ENCODE measurements around the gene NPC1L1.
"Not testable (repeated sequence)": the region's sequence is repeated elsewhere in the genome, so short reads cannot be mapped to it uniquely, and the experiment has no call there.

The NPC1L1 gene

GRCh38 chr7:44564606-44565005, 23.5 kb upstream of the NPC1L1 start:
- TF ChIP-seq, protein P1, sequence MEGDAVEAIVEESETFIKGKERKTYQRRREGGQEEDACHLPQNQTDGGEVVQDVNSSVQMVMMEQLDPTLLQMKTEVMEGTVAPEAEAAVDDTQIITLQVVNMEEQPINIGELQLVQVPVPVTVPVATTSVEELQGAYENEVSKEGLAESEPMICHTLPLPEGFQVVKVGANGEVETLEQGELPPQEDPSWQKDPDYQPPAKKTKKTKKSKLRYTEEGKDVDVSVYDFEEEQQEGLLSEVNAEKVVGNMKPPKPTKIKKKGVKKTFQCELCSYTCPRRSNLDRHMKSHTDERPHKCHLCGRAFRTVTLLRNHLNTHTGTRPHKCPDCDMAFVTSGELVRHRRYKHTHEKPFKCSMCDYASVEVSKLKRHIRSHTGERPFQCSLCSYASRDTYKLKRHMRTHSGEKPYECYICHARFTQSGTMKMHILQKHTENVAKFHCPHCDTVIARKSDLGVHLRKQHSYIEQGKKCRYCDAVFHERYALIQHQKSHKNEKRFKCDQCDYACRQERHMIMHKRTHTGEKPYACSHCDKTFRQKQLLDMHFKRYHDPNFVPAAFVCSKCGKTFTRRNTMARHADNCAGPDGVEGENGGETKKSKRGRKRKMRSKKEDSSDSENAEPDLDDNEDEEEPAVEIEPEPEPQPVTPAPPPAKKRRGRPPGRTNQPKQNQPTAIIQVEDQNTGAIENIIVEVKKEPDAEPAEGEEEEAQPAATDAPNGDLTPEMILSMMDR (IDR thresholded peaks at IDR 0.05; ENCODE audit: insufficient read depth, missing control alignments) = no peak
- DNase-seq (ENCODE audit: insufficient read length, low spot score) = no peak
- FAIRE-seq = no peak

GRCh38 chr7:44563171-44563679, 22.1 kb upstream of the NPC1L1 start:
- DNase-seq (ENCODE audit: insufficient read length, low spot score) (no peak), FAIRE-seq (no peak)
- TF ChIP-seq, protein P1 (IDR thresholded peaks at IDR 0.05; ENCODE audit: insufficient read depth, missing control alignments) = no peak

GRCh38 chr7:44562622-44562962, 21.5 kb upstream of the NPC1L1 start:
- DNase-seq (ENCODE audit: insufficient read length, low spot score); FAIRE-seq: not testable (repeated sequence)

DNA sequence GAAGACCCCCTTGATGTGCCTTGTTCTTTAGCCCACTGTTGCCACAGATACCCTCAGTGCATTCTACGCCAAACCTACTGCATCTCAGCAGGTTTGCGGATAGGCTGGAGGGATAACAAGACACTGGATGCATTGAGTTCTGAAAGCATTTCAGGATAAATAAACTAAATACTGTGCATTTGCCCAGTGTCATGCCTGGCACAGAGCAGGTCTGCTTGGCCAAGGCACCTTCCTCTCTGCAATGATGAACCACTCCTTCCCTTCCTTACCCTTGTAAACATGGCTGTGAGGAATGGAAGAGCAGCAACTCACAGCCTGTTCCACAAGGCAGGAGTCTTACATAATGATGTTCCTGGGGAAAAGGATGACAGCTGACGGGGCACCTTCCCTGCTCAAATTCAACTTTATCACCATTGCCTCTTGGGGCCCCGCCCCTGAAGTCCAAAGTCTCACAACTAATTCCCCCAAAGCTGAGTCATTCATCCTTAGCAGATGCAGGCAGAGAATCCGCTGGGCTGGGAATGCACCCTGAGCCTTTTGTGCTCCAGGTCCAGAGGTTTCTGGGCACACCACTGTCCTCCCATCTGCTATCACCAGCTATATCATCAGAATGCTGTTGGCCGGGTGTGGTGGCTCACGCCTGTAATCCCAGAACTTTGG, 21.0 kb upstream of the NPC1L1 start:
- TF ChIP-seq, protein P1 (IDR thresholded peaks at IDR 0.05; ENCODE audit: insufficient read depth, missing control alignments) = no peak
- DNase-seq (ENCODE audit: insufficient read length, low spot score) (no peak), FAIRE-seq (no peak)

DNA sequence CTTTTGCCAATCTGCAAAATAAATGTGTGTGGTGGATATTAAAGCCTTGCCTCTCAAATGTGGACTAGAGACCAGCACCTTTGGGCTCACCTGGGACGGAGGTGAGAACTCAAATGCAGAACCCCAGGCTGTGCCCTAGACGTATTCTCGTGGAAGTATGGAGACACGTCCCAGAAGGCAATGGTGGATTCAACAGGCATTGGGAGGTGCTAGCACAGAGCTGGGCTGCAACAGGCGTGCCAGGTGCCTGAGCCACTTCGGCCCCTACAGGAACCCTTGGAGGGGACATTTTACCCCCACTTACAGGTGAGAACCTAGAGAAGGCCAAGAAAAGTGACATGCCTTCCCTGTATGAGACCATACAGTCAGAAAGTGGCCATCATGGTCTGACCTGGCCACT, 20.4 kb upstream of the NPC1L1 start:
- FAIRE-seq = no peak
- DNase-seq (ENCODE audit: insufficient read length, low spot score) = no peak
- TF ChIP-seq, protein P1 (IDR thresholded peaks at IDR 0.05; ENCODE audit: insufficient read depth, missing control alignments) = no peak

DNA sequence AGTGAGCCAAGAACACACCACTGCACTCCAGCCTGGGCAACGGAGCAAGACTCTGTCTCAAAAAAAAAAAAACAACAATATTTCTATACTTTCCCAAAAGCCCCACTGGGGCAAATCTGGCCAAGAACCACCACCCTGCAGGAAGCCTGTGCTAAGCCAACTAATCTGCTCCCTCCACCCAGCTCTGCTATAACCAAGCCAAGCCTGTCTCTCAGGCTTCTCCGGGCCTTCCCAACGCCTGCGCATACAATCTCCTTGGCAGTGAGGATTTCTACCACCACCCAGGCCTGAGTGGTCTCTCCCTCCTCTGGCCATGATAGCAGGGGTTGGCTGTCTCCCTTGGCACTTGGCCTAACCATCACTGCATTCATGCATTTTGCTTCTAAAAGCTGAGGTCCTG, 18.4 kb upstream of the NPC1L1 start:
- DNase-seq (ENCODE audit: insufficient read length, low spot score) (no peak), FAIRE-seq (no peak)
- TF ChIP-seq, protein P1 (IDR thresholded peaks at IDR 0.05; ENCODE audit: insufficient read depth, missing control alignments) = no peak

DNA sequence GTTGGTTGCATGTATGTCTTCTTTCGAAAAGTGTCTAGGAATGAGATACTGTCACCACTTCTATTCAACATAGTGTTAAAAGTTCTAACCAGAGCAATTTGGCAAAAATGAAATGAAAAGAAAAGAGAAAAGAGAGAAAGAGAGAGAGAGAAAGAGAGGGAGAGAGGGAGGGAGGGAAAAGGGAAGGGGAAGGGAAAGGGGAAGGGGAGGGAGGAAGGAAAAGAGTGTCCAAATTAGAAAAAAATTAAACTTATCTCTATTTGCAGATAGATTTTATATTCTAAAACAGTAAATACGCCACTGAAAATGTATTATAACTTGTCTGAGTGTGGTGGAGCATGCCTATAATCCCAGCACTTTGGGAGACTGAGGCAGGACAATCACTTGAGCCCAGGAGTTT, 16.4 kb upstream of the NPC1L1 start:
- FAIRE-seq = no peak

More for the DNA sequence above, 16.4 kb upstream of the NPC1L1 start:
- TF ChIP-seq, protein P1 (IDR thresholded peaks at IDR 0.05; ENCODE audit: insufficient read depth, missing control alignments) = no peak
- DNase-seq (ENCODE audit: insufficient read length, low spot score) = no peak
